ENCODE measurements around the gene PPP2R3B.
A peak's percentile ranks its signal among the peaks of the same experiment; 100 is the strongest.
"Not testable (repeated sequence)": the region's sequence is repeated elsewhere in the genome, so short reads cannot be mapped to it uniquely, and the experiment has no call there.

Gene PPP2R3B

GRCh38 chrX:357693-358471 is 28.8 kb downstream of the PPP2R3B start:
- no peak overlapping the region for H3K4me3 Mint-ChIP-seq
- H3K27ac Mint-ChIP-seq: no peak overlapping the region
- DNase-seq (ENCODE audit: low spot score in 2 of 2): no peak
- H3K4me1 Mint-ChIP-seq: no peaks in the 10 kb centered on the region
- H3K9me3 Mint-ChIP-seq: peaks cover 5% of the 10 kb centered on the region
- ATAC-seq (ENCODE audit: low read depth): no peak
- H3K27me3 Mint-ChIP-seq: no peaks in the 10 kb centered on the region
- peaks cover 42% of the 10 kb centered on the region for H3K36me3 Mint-ChIP-seq

GRCh38 chrX:357035-357692 is 29.5 kb downstream of the PPP2R3B start:
- H3K36me3 Mint-ChIP-seq: peaks cover 41% of the 10 kb centered on the region

GRCh38 chrX:356385-357034 is 30.2 kb downstream of the PPP2R3B start:
- Mint-ChIP-seq H3K4me1 (no peaks in the 10 kb centered on the region), H3K27ac (no peak overlapping the region), H3K36me3 (peaks cover 39% of the 10 kb centered on the region), H3K27me3 (no peaks in the 10 kb centered on the region), H3K4me3 (no peak overlapping the region), H3K9me3 (peaks cover 3% of the 10 kb centered on the region)
- DNase-seq (ENCODE audit: low spot score in 2 of 2) (no peak), ATAC-seq (ENCODE audit: low read depth) (no peak)

More at GRCh38 chrX:357035-357692, 29.5 kb downstream of the PPP2R3B start:
- no peak for ATAC-seq (ENCODE audit: low read depth)
- Mint-ChIP-seq H3K9me3 (peaks cover 3% of the 10 kb centered on the region), H3K4me1 (no peaks in the 10 kb centered on the region), H3K27ac (no peak overlapping the region), H3K4me3 (no peak overlapping the region), H3K27me3 (no peaks in the 10 kb centered on the region)
- DNase-seq (ENCODE audit: low spot score in 2 of 2): no peak

GRCh38 chrX:355329-356050 is 31.2 kb downstream of the PPP2R3B start:
- ATAC-seq (ENCODE audit: low read depth): no peak
- peak overlapping the region; percentile 28 for H3K27ac Mint-ChIP-seq

GRCh38 chrX:353566-354535 is 32.9 kb downstream of the PPP2R3B start:
- ATAC-seq (ENCODE audit: low read depth): no peak
- Mint-ChIP-seq H3K36me3 (peaks cover 23% of the 10 kb centered on the region), H3K9me3 (no peaks in the 10 kb centered on the region), H3K4me3 (no peak overlapping the region), H3K27ac (no peak overlapping the region), H3K4me1 (no peaks in the 10 kb centered on the region), H3K27me3 (no peaks in the 10 kb centered on the region)
- DNase-seq (ENCODE audit: low spot score in 2 of 2): no peak

More at GRCh38 chrX:355329-356050, 31.2 kb downstream of the PPP2R3B start:
- Mint-ChIP-seq H3K4me3 (no peak overlapping the region), H3K4me1 (no peaks in the 10 kb centered on the region), H3K27me3 (no peaks in the 10 kb centered on the region), H3K9me3 (no peaks in the 10 kb centered on the region), H3K36me3 (peaks cover 29% of the 10 kb centered on the region)
- no peak for DNase-seq (ENCODE audit: low spot score in 2 of 2)

GRCh38 chrX:352582-353314 is 34.0 kb downstream of the PPP2R3B start:
- Mint-ChIP-seq H3K4me1 (peaks cover 2% of the 10 kb centered on the region), H3K4me3 (no peak overlapping the region), H3K9me3 (no peaks in the 10 kb centered on the region), H3K27me3 (no peaks in the 10 kb centered on the region), H3K36me3 (peaks cover 26% of the 10 kb centered on the region), H3K27ac (no peak overlapping the region)
- ATAC-seq (ENCODE audit: low read depth): no peak
- no peak for DNase-seq (ENCODE audit: low spot score in 2 of 2)

- H3K27me3 Mint-ChIP-seq: no peaks in the 10 kb centered on the region
- H3K4me1 Mint-ChIP-seq: peaks cover 2% of the 10 kb centered on the region
- H3K4me3 Mint-ChIP-seq: no peak overlapping the region
- no peak overlapping the region for H3K27ac Mint-ChIP-seq
- H3K9me3 Mint-ChIP-seq: no peaks in the 10 kb centered on the region
- H3K36me3 Mint-ChIP-seq: peaks cover 20% of the 10 kb centered on the region
- ATAC-seq (ENCODE audit: low read depth) (no peak), DNase-seq (ENCODE audit: low spot score in 2 of 2) (no peak)
These were observed 34.5 kb downstream of the PPP2R3B start for GRCh38 chrX:352181-352580.

- no peak for DNase-seq (ENCODE audit: low spot score in 2 of 2)
- Mint-ChIP-seq H3K9me3 (no peaks in the 10 kb centered on the region), H3K4me3 (no peak overlapping the region), H3K27me3 (no peaks in the 10 kb centered on the region), H3K36me3 (peaks cover 20% of the 10 kb centered on the region), H3K4me1 (peaks cover 2% of the 10 kb centered on the region), H3K27ac (no peak overlapping the region)
- no peak for ATAC-seq (ENCODE audit: low read depth)
These were observed 35.0 kb downstream of the PPP2R3B start for GRCh38 chrX:351736-352135.

- not testable (repeated sequence) for H3K27ac Mint-ChIP-seq; DNase-seq (ENCODE audit: low spot score in 2 of 2); H3K4me1 Mint-ChIP-seq; H3K4me3 Mint-ChIP-seq; H3K27me3 Mint-ChIP-seq; ATAC-seq (ENCODE audit: low read depth); H3K9me3 Mint-ChIP-seq
- peaks cover 18% of the 10 kb centered on the region for H3K36me3 Mint-ChIP-seq
These were observed 35.4 kb downstream of the PPP2R3B start for GRCh38 chrX:351324-351641.

- no peak for DNase-seq (ENCODE audit: low spot score in 2 of 2)
- Mint-ChIP-seq H3K9me3 (no peaks in the 10 kb centered on the region), H3K27me3 (no peaks in the 10 kb centered on the region), H3K4me1 (peaks cover 2% of the 10 kb centered on the region), H3K4me3 (no peak overlapping the region), H3K36me3 (peaks cover 16% of the 10 kb centered on the region), H3K27ac (no peak overlapping the region)
- no peak for ATAC-seq (ENCODE audit: low read depth)
These were observed 36.0 kb downstream of the PPP2R3B start for GRCh38 chrX:350534-351323.

GRCh38 chrX:350148-350533 is 36.6 kb downstream of the PPP2R3B start:
- H3K4me3 Mint-ChIP-seq: no peak overlapping the region
- no peaks in the 10 kb centered on the region for H3K27me3 Mint-ChIP-seq
- no peak for DNase-seq (ENCODE audit: low spot score in 2 of 2)
- H3K9me3 Mint-ChIP-seq: no peaks in the 10 kb centered on the region
- no peak overlapping the region for H3K27ac Mint-ChIP-seq
- no peak for ATAC-seq (ENCODE audit: low read depth)
- H3K4me1 Mint-ChIP-seq: peaks cover 2% of the 10 kb centered on the region
- peaks cover 16% of the 10 kb centered on the region for H3K36me3 Mint-ChIP-seq

GRCh38 chrX:349702-350101 is 37.0 kb downstream of the PPP2R3B start:
- no peak overlapping the region for H3K4me3 Mint-ChIP-seq
- no peak overlapping the region for H3K27ac Mint-ChIP-seq
- peaks cover 18% of the 10 kb centered on the region for H3K36me3 Mint-ChIP-seq
- DNase-seq (ENCODE audit: low spot score in 2 of 2) (no peak), ATAC-seq (ENCODE audit: low read depth) (no peak)
- H3K9me3 Mint-ChIP-seq: no peaks in the 10 kb centered on the region
- H3K27me3 Mint-ChIP-seq: no peaks in the 10 kb centered on the region
- H3K4me1 Mint-ChIP-seq: peaks cover 2% of the 10 kb centered on the region
